A549 (cell line): ENCODE results near the gene ATP1A4. TPM values are rescaled to one million over a fixed set of nuclear protein-coding genes. Genes with fewer than 3 reads are reported as not detected.

Source experiments
- ATAC-seq, 2 experiments: fragments of 200-7000 bp in 1 of 2; fragments of >200 bp in 1 of 2; cut with Nextera tagmentation in 1 of 2; cut with Tn5 transposase in 1 of 2; 3 replicates each; pipeline versions ENCODE4 v1.8.0 to v1.9.1; 2018 to 2020; ENCODE audit warnings: mild to moderate bottlenecking in 1 of 2, moderate library complexity in 1 of 2
- CTCF ChIA-PET: fragments of 300-600 bp; sonication (Branson Sonifier 250); formaldehyde crosslinking; extraction: SDS; loops from one replicate; lab custom pipeline; 2021; ENCODE audit warnings: antibody characterized with exemption, inconsistent platforms; lab: Yijun Ruan, JAX
- POLR2A ChIA-PET: fragments of 350-600 bp; formaldehyde crosslinking; extraction: SDS; loops from one replicate; lab custom pipeline; 2021; ENCODE audit warnings: antibody characterized with exemption, inconsistent platforms; lab: Yijun Ruan, JAX
- DNase-seq, 2 experiments: peaks; one replicate each; pipeline versions ENCODE4 v3.0.0 to v3.0.0-alpha.2; 2011 to 2016; ENCODE audit warnings: low read depth in 1 of 2, low spot score in 1 of 2
- FAIRE-seq: peaks from 2 replicates; lab custom pipeline; 2011; peaks lifted over from hg19 to GRCh38; lab: Jason Lieb, UNC
- H3K27ac ChIP-seq, 2 experiments: fragments of >200 bp; sonication (Bioruptor Twin); formaldehyde crosslinking; 3 replicates each; pipeline ENCODE4 v1.5.1; 2016 to 2017
- H3K4me1 ChIP-seq: fragments of >200 bp; sonication (Bioruptor Twin); formaldehyde crosslinking; 3 replicates; pipeline ENCODE4 v1.6.1; 2016
- H3K4me2 ChIP-seq: fragments of >200 bp; sonication (Bioruptor Twin); formaldehyde crosslinking; 3 replicates; pipeline ENCODE4 v1.6.1; 2016
- H3K4me3 ChIP-seq: fragments of >200 bp; sonication (Bioruptor Twin); formaldehyde crosslinking; 3 replicates; pipeline ENCODE4 v1.5.1; 2016
- H3K9me3 ChIP-seq: fragments of >200 bp; sonication (Bioruptor Twin); formaldehyde crosslinking; 3 replicates; pipeline ENCODE4 v1.6.1; 2016
- BHLHE40 ChIP-seq: IDR thresholded peaks from 2 replicates; pipeline ENCODE4 v1.6.1; 2012; ENCODE audit warnings: low read depth, low read length, inconsistent platforms
- CBX2 ChIP-seq: fragments of 200-600 bp; sonication (generic); IDR thresholded peaks from 2 replicates; pipeline ENCODE4 v1.6.1; 2016; ENCODE audit warnings: low read depth, mild to moderate bottlenecking, borderline replicate concordance
- CHD2 ChIP-seq: fragments of 150-350 bp; IDR thresholded peaks from 2 replicates; pipeline ENCODE4 v1.6.1; 2014; ENCODE audit warnings: low read length; ENCODE audit not compliant: partially characterized antibody
- EHF ChIP-seq: fragments of 250-450 bp; sonication (Bioruptor Pico); IDR thresholded peaks from 2 replicates; pipeline ENCODE4 v1.5.0; 2020; ENCODE audit warnings: mild to moderate bottlenecking
- EP300 ChIP-seq, 2 experiments: fragments of >200 bp; sonication (Bioruptor Twin); formaldehyde crosslinking; IDR thresholded peaks; 2 replicates in 1 of 2; 3 replicates in 1 of 2; pipeline ENCODE4 v1.6.1; 2016 to 2017
- FOSB ChIP-seq: fragments of 250-450 bp; sonication (Bioruptor Pico); IDR thresholded peaks from 2 replicates; pipeline ENCODE4 v1.5.0; 2020; ENCODE audit warnings: mild to moderate bottlenecking, moderate library complexity
- FOSL2 ChIP-seq, 2 experiments: fragments of 450-650 bp in 1 of 2; fragments of >200 bp in 1 of 2; sonication (Bioruptor Twin) in 1 of 2; formaldehyde crosslinking; IDR thresholded peaks; 2 replicates each; pipeline versions ENCODE4 v1.5.0 to v1.6.1; 2016 to 2020; ENCODE audit warnings: mild to moderate bottlenecking in 1 of 2, moderate library complexity in 1 of 2
- FOXS1 ChIP-seq: fragments of 250-450 bp; sonication (Bioruptor Pico); IDR thresholded peaks from 2 replicates; pipeline ENCODE4 v1.5.0; 2020; ENCODE audit warnings: mild to moderate bottlenecking, moderate library complexity
- GATA3 ChIP-seq: IDR thresholded peaks from 2 replicates; pipeline ENCODE4 v1.6.1; 2012; ENCODE audit warnings: borderline replicate concordance
- HOXA7 ChIP-seq: fragments of 250-450 bp; sonication (Bioruptor Pico); IDR thresholded peaks from 2 replicates; pipeline ENCODE4 v1.5.0; 2020; ENCODE audit warnings: mild to moderate bottlenecking, moderate library complexity
- HOXB5 ChIP-seq: fragments of 250-450 bp; sonication (Bioruptor Pico); IDR thresholded peaks from 2 replicates; pipeline ENCODE4 v1.5.0; 2020; ENCODE audit warnings: mild to moderate bottlenecking, moderate library complexity
- JUNB ChIP-seq: fragments of >200 bp; sonication (Bioruptor Twin); formaldehyde crosslinking; IDR thresholded peaks from 2 replicates; pipeline ENCODE4 v1.6.1; 2016
- MAFK ChIP-seq: fragments of 450-650 bp; IDR thresholded peaks from 2 replicates; pipeline ENCODE4 v1.6.1; 2014; ENCODE audit not compliant: partially characterized antibody
- MAZ ChIP-seq: fragments of 150-350 bp; IDR thresholded peaks from 2 replicates; pipeline ENCODE4 v1.6.1; 2014; ENCODE audit warnings: antibody characterized with exemption, low read depth, low read length, borderline replicate concordance
- MYC ChIP-seq: IDR thresholded peaks from 2 replicates; pipeline ENCODE4 v1.6.1; 2012; ENCODE audit warnings: mild to moderate bottlenecking, inconsistent platforms, low read length, improper control_type of control experiment, borderline replicate concordance
- NPAS2 ChIP-seq: fragments of 250-450 bp; sonication (Bioruptor Pico); IDR thresholded peaks from 2 replicates; pipeline ENCODE4 v1.8.0; 2022; ENCODE audit warnings: mild to moderate bottlenecking, moderate library complexity, borderline replicate concordance
- NR3C1 ChIP-seq: fragments of >200 bp; sonication (Bioruptor Twin); formaldehyde crosslinking; IDR thresholded peaks from 3 replicates; pipeline ENCODE4 v1.6.1; 2017
- POLR2A ChIP-seq: IDR thresholded peaks from 2 replicates; pipeline ENCODE4 v1.6.1; 2012; ENCODE audit warnings: mild to moderate bottlenecking, low read length
- RCOR1 ChIP-seq: fragments of 150-350 bp; IDR thresholded peaks from 2 replicates; pipeline ENCODE4 v1.6.1; 2014; ENCODE audit warnings: antibody characterized with exemption, low read length, low read depth
- SMC3 ChIP-seq: fragments of >200 bp; sonication (Bioruptor Twin); formaldehyde crosslinking; IDR thresholded peaks from 3 replicates; pipeline ENCODE4 v1.6.1; 2018; ENCODE audit warnings: inconsistent platforms
- TP53 ChIP-seq: fragments of 250-450 bp; sonication (Bioruptor Pico); IDR thresholded peaks from 2 replicates; pipeline ENCODE4 v1.5.0; 2021; ENCODE audit warnings: mild to moderate bottlenecking, moderate library complexity
- ZFP36 ChIP-seq: fragments of 450-650 bp; IDR thresholded peaks from 2 replicates; pipeline ENCODE4 v1.6.1; 2014; ENCODE audit warnings: borderline replicate concordance; ENCODE audit not compliant: partially characterized antibody
- ZNF302 ChIP-seq: fragments of 250-450 bp; sonication (Bioruptor Pico); IDR thresholded peaks from 2 replicates; pipeline ENCODE4 v1.9.0; 2021; ENCODE audit warnings: inconsistent platforms, mild to moderate bottlenecking, moderate library complexity
- WGBS: methylation state at CpG from one replicate; pipeline ENCODE4 v1.1.6; 2017; ENCODE audit errors: missing lambda C conversion rate; 5-methylcytosine and 5-hydroxymethylcytosine counted together
- polyA plus RNA-seq, 4 experiments: library from polyadenylated mRNA; depleted of rRNA in 3 of 4; stranded (reverse); fragments of >200 nt; fragmentation: RNase III in 1 of 4; extraction: RNeasy Plus Mini Kit Qiagen cat#74134 plus additional on column Dnase treatment in 1 of 4; gene quantifications; 2 replicates in 3 of 4; 3 replicates in 1 of 4; pipeline ENCODE4 v1.2.3, GENCODE V29; 2011 to 2017
- TF ChIP-seq, protein P1 (sequence below): fragments of 450-650 bp; IDR thresholded peaks from 2 replicates; pipeline ENCODE4 v1.6.1; 2014; ENCODE audit warnings: antibody characterized with exemption
- TF ChIP-seq, protein P2 (sequence below): IDR thresholded peaks from 2 replicates; pipeline ENCODE4 v1.6.1; 2012; ENCODE audit warnings: low read depth, borderline replicate concordance
- TF ChIP-seq, protein P3 (sequence below): fragments of 250-450 bp; sonication (Bioruptor Pico); IDR thresholded peaks from 2 replicates; pipeline ENCODE4 v1.5.0; 2021; ENCODE audit warnings: mild to moderate bottlenecking, moderate library complexity, borderline replicate concordance

The ATP1A4 gene
- polyA plus RNA-seq, 2 of the 4 experiments (the other 2 are of a cell fraction), result not detected

DNA sequence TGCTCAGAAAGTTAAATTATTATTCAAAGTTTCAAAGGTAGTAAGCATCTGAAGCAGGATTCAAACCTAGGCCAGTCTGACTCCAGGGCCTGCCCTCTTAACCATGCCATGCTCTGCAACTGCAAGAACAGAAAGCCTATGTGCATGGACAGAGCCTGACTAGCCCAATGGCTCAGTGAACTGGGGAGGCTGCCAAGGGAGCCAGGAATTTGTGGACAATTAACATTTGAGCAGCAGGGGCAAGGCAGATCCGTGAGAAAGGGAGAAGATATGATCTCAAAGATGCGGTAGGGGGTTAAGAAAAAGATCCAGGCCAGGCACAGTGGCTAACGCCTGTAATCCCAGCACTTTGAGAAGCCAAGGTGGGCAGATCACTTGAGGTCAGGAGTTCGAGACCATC is 6.5 kb upstream of the ATP1A4 start:
- 66% methylated on average over 4 of the region's 4 CpGs for WGBS

DNA sequence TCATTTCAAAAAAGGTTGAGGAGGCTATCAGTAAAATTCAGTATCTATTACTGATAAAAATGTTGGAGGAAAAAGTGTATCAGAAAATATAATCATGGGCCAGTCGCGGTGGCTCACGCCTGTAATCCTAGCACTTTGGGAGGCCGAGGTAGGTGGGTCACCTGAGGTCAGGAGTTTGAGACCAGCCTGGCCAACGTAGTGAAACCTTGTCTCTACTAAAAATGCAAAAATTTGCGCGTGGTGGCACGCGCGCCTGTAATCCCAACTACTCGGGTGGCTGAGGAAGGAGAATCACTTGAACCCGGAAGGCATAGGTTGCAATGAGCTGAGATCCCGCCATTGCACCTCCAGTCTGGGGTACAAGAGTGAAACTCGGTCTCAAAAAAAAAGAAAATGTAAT is 5.3 kb upstream of the ATP1A4 start:
- no peak for ATAC-seq
- no peak for DNase-seq
- Histone ChIP-seq H3K9me3 (no peaks in the 10 kb centered on the region), H3K4me1 (peaks cover 11% of the 10 kb centered on the region; the same call in 2 of the 3 replicates), H3K4me3 (no peak overlapping the region), H3K27ac (no peak overlapping the region), H3K4me2 (no peak overlapping the region)
- no peak for FAIRE-seq
- TF ChIP-seq SMC3 (no peak), JUNB (no peak), ZNF302 (no peak), FOSL2 (IDR thresholded peaks at IDR 0.05) (no peak), FOSL2 (CRISPR knock-in tag; IDR thresholded peaks at IDR 0.05) (no peak), MYC (no peak), GATA3 (no peak), POLR2A (no peak), MAZ (no peak), NR3C1 (no peak), MAFK (no peak), FOSB (no peak), FOXS1 (CRISPR knock-in tag) (no peak)
- TF ChIP-seq, protein P1, sequence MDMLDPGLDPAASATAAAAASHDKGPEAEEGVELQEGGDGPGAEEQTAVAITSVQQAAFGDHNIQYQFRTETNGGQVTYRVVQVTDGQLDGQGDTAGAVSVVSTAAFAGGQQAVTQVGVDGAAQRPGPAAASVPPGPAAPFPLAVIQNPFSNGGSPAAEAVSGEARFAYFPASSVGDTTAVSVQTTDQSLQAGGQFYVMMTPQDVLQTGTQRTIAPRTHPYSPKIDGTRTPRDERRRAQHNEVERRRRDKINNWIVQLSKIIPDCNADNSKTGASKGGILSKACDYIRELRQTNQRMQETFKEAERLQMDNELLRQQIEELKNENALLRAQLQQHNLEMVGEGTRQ, result no peak
- ChIA-PET POLR2A (no interaction called here), CTCF (interaction anchor here (0.6 to 2.4 kb wide), 2 partner anchors 16 to 188 kb away, joined by 3 to 7 read pairs; no protein-coding TSS in a partner anchor)
- 83% methylated on average over 14 of the region's 14 CpGs for WGBS

More for the DNA sequence above, 6.5 kb upstream of the ATP1A4 start:
- Histone ChIP-seq H3K9me3 (no peaks in the 10 kb centered on the region), H3K4me3 (no peak overlapping the region), H3K4me1 (peaks cover 9% of the 10 kb centered on the region; the same call in 2 of the 3 replicates), H3K27ac (no peak overlapping the region), H3K4me2 (no peak overlapping the region)
- ATAC-seq (no peak), FAIRE-seq (no peak), DNase-seq (no peak)
- ChIA-PET POLR2A (no interaction called here), CTCF (no interaction called here)
- TF ChIP-seq HOXA7 (CRISPR knock-in tag) (no peak), RCOR1 (no peak), CBX2 (no peak), BHLHE40 (no peak), EP300 (IDR thresholded peaks at IDR 0.05) (no peak), TP53 (CRISPR knock-in tag) (no peak), NPAS2 (CRISPR knock-in tag) (no peak), EHF (no peak), ZFP36 (no peak), CHD2 (no peak), HOXB5 (CRISPR knock-in tag) (no peak)
- TF ChIP-seq, protein P2, sequence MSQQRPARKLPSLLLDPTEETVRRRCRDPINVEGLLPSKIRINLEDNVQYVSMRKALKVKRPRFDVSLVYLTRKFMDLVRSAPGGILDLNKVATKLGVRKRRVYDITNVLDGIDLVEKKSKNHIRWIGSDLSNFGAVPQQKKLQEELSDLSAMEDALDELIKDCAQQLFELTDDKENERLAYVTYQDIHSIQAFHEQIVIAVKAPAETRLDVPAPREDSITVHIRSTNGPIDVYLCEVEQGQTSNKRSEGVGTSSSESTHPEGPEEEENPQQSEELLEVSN, result no peak
- TF ChIP-seq, protein P3, sequence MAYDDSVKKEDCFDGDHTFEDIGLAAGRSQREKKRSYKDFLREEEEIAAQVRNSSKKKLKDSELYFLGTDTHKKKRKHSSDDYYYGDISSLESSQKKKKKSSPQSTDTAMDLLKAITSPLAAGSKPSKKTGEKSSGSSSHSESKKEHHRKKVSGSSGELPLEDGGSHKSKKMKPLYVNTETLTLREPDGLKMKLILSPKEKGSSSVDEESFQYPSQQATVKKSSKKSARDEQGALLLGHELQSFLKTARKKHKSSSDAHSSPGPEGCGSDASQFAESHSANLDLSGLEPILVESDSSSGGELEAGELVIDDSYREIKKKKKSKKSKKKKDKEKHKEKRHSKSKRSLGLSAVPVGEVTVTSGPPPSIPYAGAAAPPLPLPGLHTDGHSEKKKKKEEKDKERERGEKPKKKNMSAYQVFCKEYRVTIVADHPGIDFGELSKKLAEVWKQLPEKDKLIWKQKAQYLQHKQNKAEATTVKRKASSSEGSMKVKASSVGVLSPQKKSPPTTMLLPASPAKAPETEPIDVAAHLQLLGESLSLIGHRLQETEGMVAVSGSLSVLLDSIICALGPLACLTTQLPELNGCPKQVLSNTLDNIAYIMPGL (CRISPR knock-in tag), result no peak
- TF ChIP-seq, protein P1, result no peak
